ENCODE measurements around the gene NUCKS1.

Gene NUCKS1

GRCh38 chr1:205710201-205711062 is 39.5 kb downstream of the NUCKS1 start:
- Histone ChIP-seq H3K4me1 (no peaks in the 10 kb centered on the region), H3K9me3 (no peaks in the 10 kb centered on the region), H3K27me3 (no peaks in the 10 kb centered on the region), H3K36me3 (peaks cover 53% of the 10 kb centered on the region), H3K4me3 (ENCODE audit: low read depth, low read length) (no peak overlapping the region)
- no peak for TF ChIP-seq CTCF (IDR thresholded peaks at IDR 0.05; ENCODE audit: low read depth, low read length)
- no peak for DNase-seq

- Histone ChIP-seq H3K27me3 (no peaks in the 10 kb centered on the region), H3K36me3 (peaks cover 47% of the 10 kb centered on the region), H3K4me1 (no peaks in the 10 kb centered on the region), H3K9me3 (no peaks in the 10 kb centered on the region), H3K4me3 (ENCODE audit: low read depth, low read length) (no peak overlapping the region)
- no peak for DNase-seq
- no peak for TF ChIP-seq CTCF (IDR thresholded peaks at IDR 0.05; ENCODE audit: low read depth, low read length)
Measured at GRCh38 chr1:205709640-205710039, 40.3 kb downstream of the NUCKS1 start.

- no peak for TF ChIP-seq CTCF (IDR thresholded peaks at IDR 0.05; ENCODE audit: low read depth, low read length)
- Histone ChIP-seq H3K36me3 (peaks cover 43% of the 10 kb centered on the region), H3K4me3 (ENCODE audit: low read depth, low read length) (no peak overlapping the region), H3K4me1 (no peaks in the 10 kb centered on the region), H3K9me3 (no peaks in the 10 kb centered on the region), H3K27me3 (no peaks in the 10 kb centered on the region)
- no peak for DNase-seq
Measured at GRCh38 chr1:205709059-205709398, 41.0 kb downstream of the NUCKS1 start.

- H3K4me1 ChIP-seq, result no peaks in the 10 kb centered on the region
- no peaks in the 10 kb centered on the region for H3K27me3 ChIP-seq
- no peaks in the 10 kb centered on the region for H3K9me3 ChIP-seq
- no peak overlapping the region for H3K4me3 ChIP-seq (ENCODE audit: low read depth, low read length)
- DNase-seq, result no peak
- no peak for TF ChIP-seq CTCF (IDR thresholded peaks at IDR 0.05; ENCODE audit: low read depth, low read length)
- H3K36me3 ChIP-seq, result peaks cover 38% of the 10 kb centered on the region
Measured at GRCh38 chr1:205706601-205707502, 43.1 kb downstream of the NUCKS1 start.

- no peak for TF ChIP-seq CTCF (IDR thresholded peaks at IDR 0.05; ENCODE audit: low read depth, low read length)
- no peak overlapping the region for H3K4me3 ChIP-seq (ENCODE audit: low read depth, low read length)
- H3K4me1 ChIP-seq, result no peaks in the 10 kb centered on the region
- H3K9me3 ChIP-seq, result no peaks in the 10 kb centered on the region
- H3K36me3 ChIP-seq, result peaks cover 21% of the 10 kb centered on the region
- H3K27me3 ChIP-seq, result no peaks in the 10 kb centered on the region
- DNase-seq, result no peak
Measured at GRCh38 chr1:205704903-205705302, 45.1 kb downstream of the NUCKS1 start.

Data from BE2C (cell line).